Suppressor macrophage (primary cell): ENCODE measurements around the gene TMPRSS13.
A peak's percentile ranks its signal among the peaks of the same experiment; 100 is the strongest.

Experiments
- DNase-seq, 4 experiments: peaks; one replicate each; pipeline ENCODE4 v3.0.0-alpha.2; 2020 to 2022

TMPRSS13 gene

DNA sequence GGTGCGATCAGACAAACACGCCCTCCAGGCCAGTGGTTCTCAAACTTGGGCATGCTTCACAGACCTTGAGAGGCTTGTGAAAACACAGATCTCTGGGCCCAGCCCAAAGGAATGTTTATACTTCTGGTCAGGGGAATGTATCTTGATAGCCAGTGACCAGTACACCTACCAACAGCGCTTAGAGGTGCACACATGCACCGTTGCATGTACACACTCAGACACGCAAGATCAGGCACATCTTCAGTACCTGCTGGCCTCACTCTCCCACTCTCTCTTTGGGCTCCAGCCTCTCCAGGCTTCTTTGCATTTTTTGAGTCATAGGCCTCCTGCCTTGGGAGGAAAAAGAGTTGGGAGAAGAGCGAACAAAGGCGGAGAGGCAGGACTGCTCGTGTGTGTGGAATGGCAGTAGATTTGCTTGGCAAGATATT, 41.0 kb downstream of the TMPRSS13 start:
- no peak for DNase-seq

DNA sequence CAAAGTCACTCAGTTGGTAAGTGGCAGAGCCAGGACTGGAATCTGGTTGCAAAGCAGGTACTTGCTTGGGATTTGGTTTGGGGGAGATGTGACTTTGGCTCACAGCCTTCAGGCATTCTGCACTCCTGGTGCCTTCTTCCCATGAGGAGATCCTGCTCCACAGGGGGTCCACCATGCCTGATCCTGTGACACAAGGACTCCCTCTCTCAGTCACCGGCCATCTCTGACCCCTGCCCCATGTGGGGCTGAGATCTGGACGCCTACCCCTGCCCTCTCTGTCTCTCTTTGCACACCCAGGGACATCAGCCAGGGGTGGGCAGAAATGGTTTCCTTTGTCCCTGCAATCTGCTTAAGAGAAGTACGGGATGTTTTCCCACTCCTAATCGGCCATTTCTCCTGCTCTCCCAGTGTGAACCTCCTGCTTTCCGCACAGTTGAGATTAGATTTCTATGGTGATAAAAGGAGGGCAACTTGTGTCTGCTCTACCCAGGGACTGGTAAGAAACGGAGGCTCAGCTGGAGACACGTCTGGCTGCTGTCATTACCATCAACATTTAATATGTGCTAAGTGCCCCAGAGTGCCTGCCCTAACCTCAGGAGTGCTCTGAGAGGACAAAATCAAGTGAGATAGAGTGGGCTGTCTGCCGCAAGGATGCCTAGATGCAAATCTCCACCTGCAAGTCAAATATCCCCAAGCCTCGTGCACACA, 41.6 kb downstream of the TMPRSS13 start:
- DNase-seq: no peak

DNA sequence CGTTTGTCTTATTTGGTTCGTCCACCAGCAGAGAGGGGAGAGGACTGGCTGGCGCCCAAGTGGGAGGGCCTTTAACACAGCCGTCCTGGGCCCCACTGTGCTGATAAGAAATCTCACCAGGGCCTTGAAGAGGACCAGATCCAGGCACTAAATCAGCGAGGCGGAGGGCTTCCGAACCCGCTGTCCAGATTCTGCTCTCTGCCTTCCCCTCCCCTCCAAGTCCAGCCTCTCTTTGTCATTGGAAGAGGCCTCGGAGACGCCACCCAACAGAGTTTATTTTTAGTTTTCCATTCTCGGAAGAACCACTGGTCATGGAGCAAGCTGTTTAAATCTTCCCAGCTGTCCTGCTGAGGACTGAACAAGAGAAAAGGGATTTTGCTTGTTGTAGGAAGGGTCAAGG, 43.4 kb downstream of the TMPRSS13 start:
- no peak for DNase-seq

DNA sequence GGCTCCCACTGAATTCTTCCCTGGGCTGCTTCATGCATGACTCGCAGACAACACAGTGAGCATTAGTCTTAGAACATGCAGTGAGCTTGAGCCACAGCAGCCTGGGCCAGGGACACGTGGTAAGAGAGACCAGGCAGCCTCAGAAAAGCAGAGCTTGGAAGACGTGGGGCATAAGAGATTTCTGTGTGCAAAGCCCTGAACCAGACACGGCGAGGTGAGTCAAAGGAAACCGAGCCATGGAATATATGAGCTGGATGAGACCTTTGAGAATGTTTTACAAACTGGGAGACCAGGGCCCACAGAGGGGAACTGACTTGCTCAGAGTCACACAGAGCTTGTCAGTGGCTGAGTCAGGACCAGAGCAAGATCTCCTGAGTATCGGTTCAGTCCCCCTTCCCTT, 44.2 kb downstream of the TMPRSS13 start:
- no peak for DNase-seq

DNA sequence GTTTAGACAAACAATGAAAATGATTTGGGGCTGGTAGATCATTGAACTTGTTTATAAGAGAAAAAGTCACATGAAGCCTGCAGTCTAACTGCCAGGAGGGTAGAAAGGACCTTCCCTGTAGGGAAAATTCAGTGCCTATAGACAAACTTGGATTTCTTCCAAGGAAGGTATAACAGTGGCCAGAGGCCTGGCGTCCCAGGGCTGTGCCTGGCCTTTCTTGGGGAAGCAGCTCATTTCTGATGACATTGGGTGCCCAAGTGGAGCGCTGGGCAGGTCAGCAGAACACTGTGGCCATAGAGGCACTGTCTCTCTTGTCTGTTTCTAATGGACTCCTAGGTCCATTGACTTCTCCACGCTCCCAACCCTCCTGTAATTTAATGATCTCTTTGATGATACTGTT, 46.1 kb downstream of the TMPRSS13 start:
- no peak for DNase-seq

DNA sequence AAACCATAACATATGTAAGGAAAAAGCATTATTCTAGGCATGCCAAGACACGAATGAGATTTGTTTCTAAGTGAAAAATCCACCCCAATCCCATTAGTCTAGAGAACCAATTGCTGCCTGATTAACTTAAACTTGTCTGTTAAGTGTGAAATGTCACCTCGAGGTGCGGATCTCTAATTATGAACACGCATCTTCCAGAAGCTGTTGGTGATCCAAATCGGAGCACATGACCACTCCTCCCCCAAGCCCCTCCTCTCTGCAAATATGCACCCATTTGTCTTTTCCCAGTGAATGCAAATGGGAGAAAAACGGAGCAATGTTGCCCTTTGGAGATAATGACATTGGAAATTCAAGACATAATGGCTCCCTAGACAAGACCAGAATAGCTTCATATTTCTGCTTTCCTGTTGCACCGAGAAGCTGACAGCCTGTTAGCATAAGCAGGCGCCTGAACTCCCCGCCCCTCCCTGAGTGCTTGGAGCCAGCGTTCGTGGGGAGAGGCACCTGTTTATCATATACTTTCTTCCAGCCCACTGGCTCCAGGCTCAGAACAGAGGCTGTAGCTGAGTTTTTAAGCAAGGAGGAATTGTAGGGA, 46.8 kb downstream of the TMPRSS13 start:
- no peak for DNase-seq

DNA sequence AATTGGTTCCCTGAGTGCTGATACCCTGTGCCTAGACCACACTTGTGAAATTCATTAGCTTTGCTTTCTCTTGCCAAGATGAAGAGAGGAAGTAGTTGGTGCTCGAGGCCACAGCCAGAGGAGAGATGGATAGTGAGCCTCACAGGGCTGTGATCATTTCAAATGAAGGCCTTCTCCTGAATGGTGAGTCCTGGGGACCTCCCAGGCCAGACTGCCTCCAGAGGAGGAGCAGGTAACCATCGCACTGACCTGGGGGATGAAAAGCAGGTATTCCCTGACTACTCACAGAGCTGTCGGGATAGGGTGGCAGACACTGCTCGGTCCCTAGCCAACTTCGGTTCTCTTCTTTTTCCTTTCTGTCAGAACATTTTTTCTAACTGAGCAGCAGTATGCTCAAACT, 48.0 kb downstream of the TMPRSS13 start:
- DNase-seq: peak in 2 of 4 experiments; percentile 30 to 37

DNA sequence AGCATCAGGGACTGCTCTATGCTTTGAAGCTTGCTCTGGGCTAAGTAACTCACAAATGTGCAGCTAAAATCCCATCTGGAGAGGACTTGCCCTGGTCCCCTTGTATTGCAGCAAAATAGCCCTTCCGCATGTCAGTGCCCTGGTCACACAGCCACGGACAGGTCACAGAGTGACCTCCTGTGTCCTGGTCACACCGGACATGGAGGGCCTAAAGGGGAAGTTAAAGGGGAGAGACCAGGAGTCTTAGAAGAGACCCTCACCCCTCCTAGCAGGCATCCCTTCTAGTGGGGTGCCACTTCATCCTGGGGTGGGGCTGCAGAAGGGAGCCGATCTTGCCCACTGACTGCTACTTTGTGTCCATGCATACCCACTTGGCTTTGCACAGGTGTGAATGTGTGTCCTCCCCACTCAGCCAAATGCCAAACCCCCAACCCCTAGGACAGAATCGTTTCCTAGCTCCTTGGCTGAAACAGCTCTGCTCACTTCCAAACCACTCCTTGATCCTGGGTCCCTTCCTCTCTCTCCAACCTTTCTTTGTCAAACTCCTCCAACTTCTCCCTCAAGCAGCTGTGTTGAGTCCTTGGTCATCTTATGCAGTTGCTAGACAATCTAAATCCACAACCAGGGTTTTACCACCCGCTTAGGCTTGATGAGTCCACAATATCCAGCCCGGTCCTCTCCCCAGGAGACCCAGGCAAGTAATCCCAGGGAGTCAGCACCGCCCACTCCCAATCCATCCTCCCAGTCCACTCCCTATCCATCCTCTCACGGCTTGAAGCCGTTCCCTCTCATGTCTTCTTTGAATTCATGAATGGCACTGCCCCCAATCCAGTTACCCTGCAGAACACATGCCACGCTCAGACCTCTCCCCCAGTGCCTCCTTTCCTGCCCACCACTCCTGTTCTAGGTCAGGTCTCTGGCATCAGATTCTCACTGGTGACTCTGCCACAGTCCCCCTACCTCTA, 49.4 kb downstream of the TMPRSS13 start:
- DNase-seq: no peak

DNA sequence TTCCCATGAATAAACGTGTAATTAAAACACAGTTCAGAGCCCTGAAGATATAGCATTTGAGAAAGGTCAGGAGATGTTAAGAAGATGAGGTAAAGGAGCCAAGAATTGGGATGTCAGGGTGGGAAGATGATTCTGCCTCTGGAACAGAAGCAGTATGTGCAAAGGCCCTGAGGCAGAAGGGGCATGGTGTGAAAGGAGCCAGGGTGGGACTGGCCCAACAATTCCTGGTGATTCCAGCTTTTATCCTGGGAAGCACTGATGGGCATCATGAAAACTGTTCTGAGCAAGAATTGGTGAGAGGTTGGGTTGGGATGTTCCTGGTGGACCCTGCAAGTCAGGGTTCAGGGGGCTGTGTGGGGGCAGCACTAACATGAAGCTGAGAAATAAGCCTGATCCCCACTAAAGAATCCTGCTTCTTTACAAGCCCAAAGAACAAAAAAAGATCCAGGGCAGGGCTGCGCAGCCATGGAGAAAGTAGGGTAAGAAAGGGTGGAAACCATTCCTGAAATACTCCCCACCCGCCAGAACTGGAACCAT, 50.2 kb downstream of the TMPRSS13 start:
- DNase-seq: no peak

DNA sequence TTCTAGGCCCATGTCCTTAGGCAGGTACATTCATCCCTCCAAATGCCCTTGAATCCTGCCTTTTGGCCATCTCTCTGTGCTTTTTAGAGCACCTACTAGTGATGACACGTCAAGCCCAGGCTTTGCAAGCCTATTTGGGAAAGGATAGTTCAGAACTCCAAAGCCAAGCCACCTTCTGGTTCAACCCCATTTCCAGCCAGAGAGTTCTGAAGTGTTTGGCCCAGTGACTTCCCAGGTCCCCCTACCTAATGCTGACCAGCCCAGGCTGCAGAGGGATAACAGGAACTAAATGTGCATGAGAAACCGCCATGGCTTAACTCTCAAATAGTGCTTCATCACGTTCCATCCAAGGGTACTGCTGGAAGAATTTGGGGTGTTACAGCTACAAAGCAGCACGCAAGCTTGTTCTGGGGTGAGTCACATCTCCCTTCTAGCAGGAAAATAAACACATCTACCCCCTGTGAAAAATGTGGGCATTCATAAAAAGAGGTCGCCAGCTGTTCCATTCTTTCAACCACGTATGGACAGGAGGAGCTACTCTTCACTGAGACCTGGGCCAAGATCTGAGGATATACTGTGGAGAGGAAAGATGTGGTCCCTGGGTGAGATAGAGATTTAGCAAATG, 50.8 kb downstream of the TMPRSS13 start:
- DNase-seq: no peak

DNA sequence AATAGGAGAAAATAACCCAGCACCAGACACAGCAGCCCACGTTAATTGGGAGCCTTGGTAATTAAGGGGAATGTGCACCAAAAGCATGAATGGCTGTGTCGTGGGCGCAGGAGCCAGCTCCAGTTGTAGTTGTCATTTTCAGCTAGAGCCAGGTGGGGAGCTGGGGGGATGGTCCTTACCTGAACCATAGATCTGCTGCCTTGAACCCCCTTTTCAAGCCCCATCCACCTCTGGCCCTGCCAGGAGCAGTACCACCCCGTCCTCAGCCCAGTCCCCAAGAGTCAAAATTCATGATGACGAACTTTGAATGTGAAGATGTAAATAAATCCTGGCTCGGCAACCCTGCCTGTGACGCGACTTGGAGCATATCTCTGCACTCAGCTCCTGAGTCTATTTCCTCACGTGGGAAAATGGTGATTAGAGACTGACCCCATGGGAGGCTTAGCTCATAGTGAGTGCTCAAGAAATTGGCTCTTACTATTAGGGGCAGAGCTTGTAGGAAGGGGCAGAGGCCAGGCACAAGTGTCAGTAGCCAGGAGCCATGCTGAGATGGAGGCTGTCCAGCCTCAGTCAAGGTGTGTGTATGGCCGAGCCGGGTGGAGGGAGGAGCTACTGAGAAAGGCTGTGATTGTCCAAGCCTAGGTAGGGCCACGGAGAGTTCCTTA, 52.0 kb downstream of the TMPRSS13 start:
- no peak for DNase-seq

DNA sequence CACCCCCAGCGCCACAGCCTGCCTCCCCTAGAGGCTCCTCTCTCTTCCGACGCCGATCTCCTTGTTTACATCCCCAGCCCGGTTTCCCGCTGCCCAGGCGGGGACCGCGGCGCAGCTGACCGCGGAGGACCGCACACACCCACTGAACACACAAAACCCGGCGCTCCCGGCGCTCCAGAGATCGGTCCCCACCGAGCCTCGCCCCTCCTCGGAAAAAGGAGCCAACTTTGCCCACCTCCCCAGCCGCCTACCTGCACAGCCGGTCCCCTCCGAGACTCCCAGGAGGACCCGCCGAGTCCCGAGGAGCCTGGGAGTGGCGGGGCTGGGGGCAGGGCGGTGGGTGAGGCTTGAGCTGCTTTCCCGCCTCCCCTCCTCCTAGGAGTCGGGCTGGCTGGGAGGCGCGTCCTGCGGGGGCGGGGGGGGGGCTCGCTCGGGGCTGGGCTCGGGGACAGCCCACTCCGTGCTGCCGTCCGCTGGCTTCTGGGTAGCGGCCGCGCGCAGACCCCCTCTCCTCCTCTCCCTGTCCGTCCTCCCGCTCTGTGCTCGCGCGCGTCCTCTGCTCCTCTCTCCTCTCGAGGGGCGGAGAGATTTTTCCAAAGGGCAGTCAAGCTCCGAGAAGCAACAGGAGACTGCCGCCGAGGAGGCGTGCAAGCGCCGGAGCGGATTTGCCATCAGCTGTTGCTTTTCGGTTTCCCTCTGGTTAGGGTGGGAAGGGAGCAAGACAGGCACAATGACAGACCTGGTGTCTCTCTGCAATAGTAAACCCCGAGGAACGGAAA, 52.7 kb downstream of the TMPRSS13 start, which contains the start of gene FXYD6:
TSS of gene FXYD6 (minus strand) at position 318 of the 779 bp plus-strand sequence. CDS start 33,882 bp downstream, outside the sequence.
- DNase-seq: peak in 3 of 4 experiments; percentile 14 to 31 (median 30)

DNA sequence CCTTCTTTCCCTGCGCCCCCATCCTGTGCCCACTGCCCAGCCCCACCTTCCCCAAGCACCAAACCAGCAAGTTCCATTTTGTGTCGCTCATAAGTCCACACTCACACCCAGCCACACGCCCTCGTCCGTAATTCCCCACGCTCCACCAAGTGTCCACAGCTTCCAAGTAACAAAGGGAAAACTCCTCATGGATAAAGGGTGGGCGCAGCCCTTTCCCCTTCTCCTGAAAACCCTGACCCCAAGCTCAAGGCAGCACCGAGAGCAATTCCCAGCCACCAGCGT, 53.2 kb downstream of the TMPRSS13 start:
- DNase-seq: no peak

DNA sequence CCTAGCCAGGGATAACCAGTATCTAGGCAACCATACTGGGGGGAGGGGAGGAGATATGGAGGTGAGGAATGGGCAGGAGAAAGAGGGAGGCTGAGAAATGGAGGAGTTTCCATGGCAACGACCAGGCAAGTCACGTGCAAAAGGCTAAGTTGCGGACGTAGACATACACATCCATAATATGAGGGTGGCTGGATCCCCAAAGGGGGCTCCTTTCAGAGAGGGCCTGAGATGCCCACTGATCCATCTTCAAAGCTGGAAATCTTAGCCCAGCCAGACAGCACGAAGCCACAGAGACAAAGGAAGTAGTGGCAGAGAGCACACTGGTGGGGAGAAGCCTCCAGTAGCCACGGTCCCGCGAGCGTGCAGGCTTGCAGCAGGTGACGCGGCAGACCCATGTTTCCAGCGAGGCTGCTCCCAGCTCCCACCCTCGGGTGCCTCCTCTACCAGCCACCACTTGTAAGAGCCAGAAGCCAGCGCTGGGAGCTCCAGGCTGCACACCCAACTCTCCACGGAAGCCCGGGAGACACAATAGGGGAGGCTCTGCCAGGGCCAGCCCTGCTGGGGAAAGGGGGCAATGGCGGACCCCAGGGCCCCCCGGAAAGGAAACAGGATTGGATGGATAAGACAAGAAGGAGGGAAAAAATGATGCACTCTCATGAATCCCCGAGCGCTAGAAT, 53.7 kb downstream of the TMPRSS13 start:
- peak in 3 of 4 experiments; percentile 21 to 43 (median 40) for DNase-seq

DNA sequence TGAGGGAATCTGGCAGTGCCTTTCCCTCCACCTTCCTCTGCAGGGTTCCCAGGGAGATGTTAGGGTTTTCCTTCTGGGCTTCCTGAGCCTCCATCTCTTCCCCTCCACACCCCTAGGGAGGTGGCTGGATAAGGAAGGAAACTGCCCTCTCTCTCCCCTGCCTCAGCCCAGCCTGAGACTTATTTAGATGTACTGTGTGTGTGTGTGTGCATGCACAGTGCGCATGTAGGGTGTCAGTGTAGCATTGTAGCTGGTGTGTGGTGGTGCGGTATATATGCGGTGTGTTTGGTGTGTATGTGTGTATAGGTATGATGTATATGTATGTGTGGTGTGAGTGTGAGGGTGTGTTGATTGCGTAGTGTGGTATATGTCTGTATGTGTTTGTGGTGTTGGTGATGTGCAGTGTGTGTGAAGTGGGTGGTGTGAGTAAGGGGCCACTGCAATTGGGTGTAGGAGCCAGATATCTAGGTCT, 54.3 kb downstream of the TMPRSS13 start:
- DNase-seq: no peak

DNA sequence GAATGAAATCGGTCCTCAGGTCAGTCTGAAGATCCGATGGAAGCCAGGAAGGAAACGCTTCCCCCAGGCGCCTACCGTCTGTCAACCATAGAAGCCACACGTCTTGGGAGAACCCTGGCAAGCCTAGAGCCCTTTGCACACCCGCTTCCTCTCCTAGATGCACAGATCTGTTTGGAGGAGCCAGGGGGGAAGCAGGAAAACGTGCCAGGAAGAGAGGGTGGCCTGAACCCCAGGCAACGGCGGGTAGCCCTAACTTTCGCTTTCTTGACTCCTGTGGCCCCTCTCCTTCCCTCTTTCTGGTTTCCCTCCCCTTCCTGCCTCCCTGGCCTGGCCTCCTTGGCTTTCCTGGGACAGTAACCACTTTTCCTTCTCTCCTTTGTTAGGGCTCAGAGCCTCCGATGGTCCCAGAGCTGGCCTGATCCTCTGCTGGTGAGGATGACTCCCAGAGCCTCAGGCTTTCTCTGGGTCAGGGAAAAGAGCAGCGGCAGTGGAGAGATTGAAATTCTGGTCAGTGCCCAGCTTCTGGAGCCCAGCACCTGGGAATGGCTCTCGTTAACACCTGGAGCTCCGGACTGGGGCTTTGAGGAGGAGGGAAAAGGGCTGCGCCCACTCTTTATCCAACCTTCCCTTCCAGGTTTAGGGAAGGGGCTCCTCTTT, 54.8 kb downstream of the TMPRSS13 start:
- peak in 3 of 4 experiments; percentile 18 to 39 (median 36) for DNase-seq

DNA sequence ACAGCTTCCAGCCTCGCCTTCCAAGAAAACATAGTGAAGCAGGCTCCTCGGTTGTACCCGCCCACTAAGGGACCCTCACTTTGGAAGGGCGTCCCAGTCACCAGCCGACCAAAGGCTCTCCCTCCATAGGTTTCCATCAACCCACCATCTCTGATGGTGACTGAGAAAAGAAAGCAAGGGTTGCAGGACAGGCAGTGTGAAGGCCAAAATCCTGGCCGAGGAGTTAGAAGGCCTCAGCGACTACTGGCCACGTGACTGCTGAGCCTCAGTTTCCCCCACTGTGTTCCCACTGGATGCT, 55.4 kb downstream of the TMPRSS13 start:
- DNase-seq: no peak

DNA sequence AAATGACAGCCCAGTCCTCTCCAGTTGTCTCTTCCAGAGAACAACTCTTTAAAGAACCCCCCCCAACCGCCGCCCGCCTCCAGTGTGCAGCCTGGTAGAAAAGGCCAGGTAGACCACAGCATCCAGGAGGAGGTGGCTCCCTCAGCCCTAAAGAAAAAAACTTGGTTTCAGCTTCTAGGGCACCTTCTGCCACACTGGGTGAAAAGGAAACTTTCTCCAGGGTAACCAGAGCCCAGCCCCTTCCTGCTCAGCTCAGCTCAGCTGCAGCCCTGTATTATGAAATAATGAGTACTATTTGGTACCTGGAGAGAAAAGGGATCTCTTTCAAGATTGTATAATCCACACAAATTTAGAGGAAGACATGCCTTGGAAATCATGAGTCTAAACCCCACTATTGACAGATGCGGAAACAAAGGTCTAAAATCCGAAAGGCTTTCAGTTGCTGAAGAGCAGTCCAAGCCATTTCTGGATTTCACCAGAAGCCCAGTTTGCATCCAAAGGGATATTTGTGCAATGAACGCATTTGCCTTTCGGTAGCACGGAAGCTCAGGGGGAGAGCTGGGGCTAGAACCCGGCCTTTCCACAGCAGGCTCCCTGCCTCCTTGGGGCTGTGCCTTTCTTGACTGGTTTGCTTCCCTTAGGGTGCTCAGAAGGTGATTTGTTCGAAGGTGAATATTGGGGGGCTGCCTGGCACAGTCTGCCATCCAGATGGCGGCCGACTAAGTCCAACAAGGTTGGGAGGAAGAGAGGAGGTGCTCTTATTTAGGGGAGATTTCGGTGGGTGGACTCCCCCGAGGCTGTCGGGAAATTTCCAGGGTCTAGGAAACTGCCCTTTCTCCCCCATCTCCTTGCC, 56.0 kb downstream of the TMPRSS13 start:
- DNase-seq: no peak

DNA sequence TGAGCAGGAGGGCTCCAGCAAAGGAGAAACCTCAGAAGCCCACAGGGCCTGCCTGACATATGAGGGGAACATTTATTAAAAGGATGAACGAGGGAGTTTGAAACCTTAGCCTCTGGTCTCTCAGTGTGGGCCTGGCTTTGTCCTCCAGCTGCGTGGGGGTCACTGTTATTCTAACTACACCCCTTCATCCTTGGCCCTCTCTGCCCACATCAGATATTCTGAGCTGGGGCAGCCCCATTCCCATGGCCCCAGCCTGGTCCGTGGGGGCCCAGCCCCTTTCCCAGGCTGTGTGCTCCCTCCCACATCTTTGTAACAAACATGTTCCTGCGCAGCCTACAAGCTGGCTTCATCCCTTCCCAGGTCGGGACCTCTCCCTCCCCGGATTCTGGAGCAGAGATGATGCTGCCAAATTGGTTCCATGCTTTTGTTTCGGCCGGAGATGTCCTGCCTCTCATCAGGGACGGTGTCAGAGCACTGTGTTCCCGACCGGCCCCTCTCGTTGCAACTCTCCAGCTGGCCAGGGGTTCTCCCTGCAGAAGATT, 56.7 kb downstream of the TMPRSS13 start:
- no peak for DNase-seq
